Activated CD4-positive, alpha-beta T cell treated with anti-CD3 and anti-CD28 coated beads for 24 hours (primary cell): ENCODE results near the gene NEAT1.

Experiments
- DNase-seq, 2 donors: peaks; one replicate each; pipeline ENCODE4 v3.0.0-alpha.2; 2020; ENCODE audit warnings: low read depth in 2 of 2

Gene NEAT1

GRCh38 chr11:65421794-65422632 lies 585 bp upstream of the NEAT1 start:
- DNase-seq, result peak; percentile 91 to 97

GRCh38 chr11:65423516-65424204 lies 1.1 kb downstream of the NEAT1 start:
- no peak for DNase-seq

- DNase-seq, result peak in 1 of 2 donors; percentile 63
These were observed 1.9 kb downstream of the NEAT1 start for GRCh38 chr11:65424205-65425104.

- peak; percentile 60 to 70 for DNase-seq
These were observed 2.7 kb downstream of the NEAT1 start for GRCh38 chr11:65425105-65425970.

- DNase-seq, result no peak
These were observed 3.6 kb downstream of the NEAT1 start for GRCh38 chr11:65425971-65426838.

- DNase-seq, result no peak
These were observed 4.5 kb downstream of the NEAT1 start for GRCh38 chr11:65426839-65427690.

- DNase-seq, result no peak
These were observed 5.3 kb downstream of the NEAT1 start for GRCh38 chr11:65427691-65428577.

- DNase-seq, result no peak
These were observed 6.0 kb downstream of the NEAT1 start for GRCh38 chr11:65428578-65429067.

GRCh38 chr11:65429068-65429681 lies 6.6 kb downstream of the NEAT1 start:
- DNase-seq, result no peak

GRCh38 chr11:65429724-65430405 lies 7.3 kb downstream of the NEAT1 start:
- no peak for DNase-seq

- DNase-seq, result no peak
These were observed 8.0 kb downstream of the NEAT1 start for GRCh38 chr11:65430406-65431217.

- no peak for DNase-seq
These were observed 9.0 kb downstream of the NEAT1 start for GRCh38 chr11:65431451-65432099.

GRCh38 chr11:65432100-65432650 lies 9.6 kb downstream of the NEAT1 start:
- DNase-seq, result no peak

- DNase-seq, result no peak
These were observed 10.3 kb downstream of the NEAT1 start for GRCh38 chr11:65432686-65433582.
